Mucosa of rectum (tissue), 2 donors: Measurements from ENCODE around the gene RAB26.

ENCODE experiments used
- H3K27ac ChIP-seq, 2 donors: one replicate each; pipeline ENCODE4 v1.7.0; 2013; ENCODE audit warnings: inconsistent platforms in 2 of 2, low read depth in 2 of 2, low read length in 2 of 2
- H3K27me3 ChIP-seq, 2 donors: one replicate each; pipeline ENCODE4 v1.7.0; 2013; ENCODE audit warnings: low read length in 2 of 2; ENCODE audit not compliant: control insufficient read depth in 2 of 2, insufficient read depth in 2 of 2
- H3K36me3 ChIP-seq, 2 donors: one replicate each; pipeline ENCODE4 v1.7.0; 2013; ENCODE audit warnings: low read length in 2 of 2; ENCODE audit not compliant: control insufficient read depth in 2 of 2, insufficient read depth in 2 of 2
- H3K4me1 ChIP-seq, 2 donors: one replicate each; pipeline ENCODE4 v1.7.0; 2013; ENCODE audit warnings: low read length in 2 of 2, mild to moderate bottlenecking in 1 of 2; ENCODE audit not compliant: control insufficient read depth in 2 of 2, insufficient read depth in 2 of 2
- H3K4me3 ChIP-seq, 2 donors: one replicate each; pipeline ENCODE4 v1.7.0; 2013; ENCODE audit warnings: low read length in 2 of 2
- H3K9ac ChIP-seq, 2 donors: one replicate each; pipeline ENCODE4 v1.7.0; 2013; ENCODE audit warnings: low read length in 2 of 2, low read depth in 1 of 2, mild to moderate bottlenecking in 1 of 2
- H3K9me3 ChIP-seq, 2 donors: one replicate each; pipeline ENCODE4 v1.7.0; 2013; ENCODE audit warnings: low read length in 2 of 2; ENCODE audit not compliant: control insufficient read depth in 2 of 2
- donor health status: healthy.
- donor health status: Normal muscosa, but diverticular disease.

RAB26 gene

GRCh38 chr16:2152695-2153506, 4.5 kb downstream of the RAB26 start:
- Histone ChIP-seq H3K4me3 (peak overlapping the region; percentile 84 to 90), H3K36me3 (peaks cover 3 to 11% of the 10 kb centered on the region in 2 donors), H3K27ac (peak overlapping the region; percentile 87 to 88), H3K9ac (peak overlapping the region; percentile 82 to 95), H3K27me3 (no peaks in the 10 kb centered on the region), H3K4me1 (peaks cover 79 to 81% of the 10 kb centered on the region in 2 donors), H3K9me3 (no peaks in the 10 kb centered on the region)

GRCh38 chr16:2154533-2155090, 6.2 kb downstream of the RAB26 start:
- Histone ChIP-seq H3K4me1 (peaks cover 80 to 87% of the 10 kb centered on the region in 2 donors), H3K27ac (peak overlapping the region; percentile 87 to 88), H3K36me3 (peaks cover 3 to 11% of the 10 kb centered on the region in 2 donors), H3K9ac (peak overlapping the region; percentile 82 to 95), H3K27me3 (no peaks in the 10 kb centered on the region), H3K4me3 (peak overlapping the region; percentile 84 to 90), H3K9me3 (no peaks in the 10 kb centered on the region)

- Histone ChIP-seq H3K4me3 (peak within 1 kb of the TSS; percentile 87 to 90), H3K27ac (peak within 1 kb of the TSS; percentile 87 to 88), H3K4me1 (peaks cover 80 to 87% of the 10 kb centered on the region in 2 donors), H3K27me3 (no peaks in the 10 kb centered on the region), H3K9ac (peak within 1 kb of the TSS; percentile 82 to 95), H3K36me3 (peaks cover 3 to 11% of the 10 kb centered on the region in 2 donors), H3K9me3 (no peaks in the 10 kb centered on the region)
Measured at GRCh38 chr16:2155091-2155950, 6.9 kb downstream of the RAB26 start, which contains the start of gene TRAF7. TRAF7 (plus strand) TSS chr16:2155782; CDS start chr16:2163921, 8,139 bp downstream.

- H3K36me3 ChIP-seq: peaks cover 3 to 8% of the 10 kb centered on the region in 2 donors
- H3K9me3 ChIP-seq: no peaks in the 10 kb centered on the region
- H3K4me1 ChIP-seq: peaks cover 75 to 85% of the 10 kb centered on the region in 2 donors
- H3K27ac ChIP-seq: peak overlapping the region; percentile 67 to 80
- H3K9ac ChIP-seq: peak overlapping the region; percentile 79 to 80
- peak overlapping the region; percentile 83 to 87 for H3K4me3 ChIP-seq
- no peaks in the 10 kb centered on the region for H3K27me3 ChIP-seq
Measured at GRCh38 chr16:2155977-2156848, 7.8 kb downstream of the RAB26 start.

GRCh38 chr16:2156849-2157224, 8.4 kb downstream of the RAB26 start:
- H3K4me3 ChIP-seq: peak overlapping the region; percentile 83 to 87
- H3K27me3 ChIP-seq: no peaks in the 10 kb centered on the region
- H3K36me3 ChIP-seq: peaks cover 0 to 2% of the 10 kb centered on the region in 2 donors
- H3K27ac ChIP-seq: peak overlapping the region; percentile 66 to 80
- peak overlapping the region; percentile 56 to 79 for H3K9ac ChIP-seq
- peaks cover 73 to 85% of the 10 kb centered on the region in 2 donors for H3K4me1 ChIP-seq
- H3K9me3 ChIP-seq: no peaks in the 10 kb centered on the region

GRCh38 chr16:2157480-2158261, 9.2 kb downstream of the RAB26 start:
- H3K27me3 ChIP-seq: no peaks in the 10 kb centered on the region
- no peaks in the 10 kb centered on the region for H3K36me3 ChIP-seq
- H3K4me1 ChIP-seq: peaks cover 66 to 82% of the 10 kb centered on the region in 2 donors
- peak overlapping the region; percentile 66 to 80 for H3K27ac ChIP-seq
- H3K9ac ChIP-seq: peak overlapping the region; percentile 32 to 79
- no peaks in the 10 kb centered on the region for H3K9me3 ChIP-seq
- peak overlapping the region; percentile 31 to 83 for H3K4me3 ChIP-seq

- Histone ChIP-seq H3K9ac (peak overlapping the region in 1 of 2 donors; percentile 79), H3K4me3 (no peak overlapping the region), H3K27me3 (no peaks in the 10 kb centered on the region), H3K9me3 (no peaks in the 10 kb centered on the region), H3K36me3 (no peaks in the 10 kb centered on the region), H3K27ac (peak overlapping the region; percentile 66 to 80), H3K4me1 (peaks cover 66 to 82% of the 10 kb centered on the region in 2 donors)
Measured at GRCh38 chr16:2158262-2158638, 9.8 kb downstream of the RAB26 start.

- peaks cover 62 to 77% of the 10 kb centered on the region in 2 donors for H3K4me1 ChIP-seq
- H3K4me3 ChIP-seq: peak overlapping the region; percentile 2 to 19
- H3K36me3 ChIP-seq: no peaks in the 10 kb centered on the region
- H3K9me3 ChIP-seq: no peaks in the 10 kb centered on the region
- peak overlapping the region; percentile 66 to 80 for H3K27ac ChIP-seq
- H3K9ac ChIP-seq: peak overlapping the region; percentile 23 to 54
- H3K27me3 ChIP-seq: no peaks in the 10 kb centered on the region
Measured at GRCh38 chr16:2159175-2159838, 10.9 kb downstream of the RAB26 start.
